GM12878 (cell line): ENCODE data around the gene MYBL2. TPM values are rescaled to one million over a fixed set of nuclear protein-coding genes. Genes with fewer than 3 reads are reported as not detected.
A peak's percentile ranks its signal among the peaks of the same experiment; 100 is the strongest.

ENCODE experiments used
- ATAC-seq: fragments of 200-7000 bp; cut with Tn5 transposase; 3 replicates; pipeline ENCODE4 v1.9.1; 2020; ENCODE audit warnings: mild to moderate bottlenecking, moderate library complexity
- BruUV-seq: library from RNA; stranded (reverse); fragments of 400-500 nt; replicated peaks from 2 replicates; lab custom pipeline; 2021; lab: Mats Ljungman, UMichigan
- CTCF ChIA-PET: fragments of 300-600 bp; sonication (Branson Sonifier 250); formaldehyde crosslinking; extraction: SDS; loops from one replicate; lab custom pipeline; 2021; ENCODE audit warnings: inconsistent platforms; lab: Yijun Ruan, JAX
- POLR2A ChIA-PET: fragments of 350-600 bp; formaldehyde crosslinking; extraction: SDS; loops from one replicate; lab custom pipeline; 2021; ENCODE audit warnings: inconsistent platforms; lab: Charles Lee
- RAD21 ChIA-PET: fragments of 300-600 bp; sonication (Branson Sonifier 250); formaldehyde crosslinking; loops from one replicate; lab custom pipeline; 2023; ENCODE audit warnings: antibody characterized with exemption; ENCODE audit not compliant: unreplicated experiment; lab: Charles Lee
- SMC1A ChIA-PET: fragments of 300-600 bp; sonication (Branson Sonifier 250); formaldehyde crosslinking; loops from one replicate; lab custom pipeline; 2023; ENCODE audit not compliant: unreplicated experiment, uncharacterized antibody; lab: Charles Lee
- DNase-seq: peaks from one replicate; pipeline ENCODE4 v3.0.0-alpha.2; 2011; ENCODE audit warnings: low read depth, low spot score
- FAIRE-seq: peaks from 3 replicates; lab custom pipeline; 2011; peaks lifted over from hg19 to GRCh38; lab: Jason Lieb, UNC
- H2AFZ ChIP-seq: 2 replicates; pipeline ENCODE4 v1.6.0; 2011; ENCODE audit warnings: low read depth, low read length, control low read depth; ENCODE audit not compliant: control insufficient read depth
- H3K27ac ChIP-seq: 2 replicates; pipeline ENCODE4 v1.5.1; 2011; ENCODE audit warnings: control low read depth; ENCODE audit not compliant: control insufficient read depth, insufficient read depth
- H3K27me3 ChIP-seq, 2 experiments: replicated peaks in 1 of 2; 2 replicates each; pipeline versions ENCODE4 v1.6.0 to v1.6.1; 2011; ENCODE audit warnings: low read length in 1 of 2; ENCODE audit not compliant: control insufficient read depth in 2 of 2, insufficient read depth in 2 of 2
- H3K36me3 ChIP-seq, 2 experiments: 2 replicates each; pipeline ENCODE4 v1.5.1; 2011; ENCODE audit warnings: low read length in 1 of 2; ENCODE audit not compliant: control insufficient read depth in 2 of 2, insufficient read depth in 2 of 2
- H3K4me1 ChIP-seq: 2 replicates; pipeline ENCODE4 v1.6.1; 2011; ENCODE audit warnings: mild to moderate bottlenecking, low read length, moderate library complexity, mixed read lengths; ENCODE audit not compliant: control insufficient read depth, insufficient read depth
- H3K4me2 ChIP-seq: 2 replicates; pipeline ENCODE4 v1.6.0; 2011; ENCODE audit warnings: control low read depth; ENCODE audit not compliant: control insufficient read depth, insufficient read depth
- H3K4me3 ChIP-seq: fragments of 200-600 bp; sonication (generic); 2 replicates; pipeline ENCODE4 v1.5.1; 2016
- H3K79me2 ChIP-seq: 2 replicates; pipeline ENCODE4 v1.6.0; 2011; ENCODE audit warnings: low read length; ENCODE audit not compliant: control insufficient read depth, insufficient read depth
- H3K9ac ChIP-seq: 2 replicates; pipeline ENCODE4 v1.8.0; 2011; ENCODE audit warnings: low read length, control low read depth, mixed read lengths; ENCODE audit not compliant: control insufficient read depth, insufficient read depth
- H3K9me3 ChIP-seq: replicated peaks from 3 replicates; pipeline ENCODE4 v1.5.1; 2011; ENCODE audit warnings: mild to moderate bottlenecking, low read length; ENCODE audit not compliant: control insufficient read depth, insufficient read depth
- H4K20me1 ChIP-seq: 2 replicates; pipeline ENCODE4 v1.6.0; 2011; ENCODE audit not compliant: control insufficient read depth, insufficient read depth
- EGR1 ChIP-seq, 2 experiments: IDR thresholded peaks; 1 replicate in 1 of 2; 2 replicates in 1 of 2; pipeline ENCODE4 v1.6.1; 2011 to 2012; ENCODE audit warnings: low read depth in 2 of 2, low read length in 2 of 2, borderline replicate concordance in 1 of 2, mild to moderate bottlenecking in 1 of 2, moderate library complexity in 1 of 2
- IKZF1 ChIP-seq: fragments of 450-650 bp; conservative IDR thresholded peaks from 2 replicates; pipeline ENCODE4 v1.6.1; 2017; ENCODE audit warnings: antibody characterized with exemption, mild to moderate bottlenecking
- JUND ChIP-seq: IDR thresholded peaks from 2 replicates; pipeline ENCODE4 v1.6.1; 2012; ENCODE audit warnings: low read depth, mild to moderate bottlenecking, low read length, improper control_type of control experiment, moderate library complexity
- NFXL1 ChIP-seq: fragments of 450-650 bp; IDR thresholded peaks from 2 replicates; pipeline ENCODE4 v1.6.1; 2017; ENCODE audit warnings: antibody characterized with exemption, mild to moderate bottlenecking, borderline replicate concordance
- POU2F2 ChIP-seq: IDR thresholded peaks from 3 replicates; pipeline ENCODE4 v1.6.1; 2011; ENCODE audit warnings: low read depth, mild to moderate bottlenecking, low read length, borderline replicate concordance
- WGBS: methylation state at CpG from one replicate; pipeline ENCODE4 v1.1.6; 2016; ENCODE audit warnings: low lambda C conversion rate; ENCODE audit not compliant: insufficient replicate concordance, insufficient coverage; ENCODE audit errors: missing lambda C conversion rate; 5-methylcytosine and 5-hydroxymethylcytosine counted together
- in situ Hi-C: fragments of 300-500 bp; cut with MboI; formaldehyde crosslinking; loops from 9 replicates; pipeline ENCODE4 v1.14.3; 2018; ENCODE audit warnings: mixed read lengths
- intact Hi-C: fragments of 100-400 bp; cut with micrococcal nuclease; formaldehyde crosslinking; loops from one replicate; pipeline ENCODE4 v1.14.2; 2022; ENCODE audit not compliant: unreplicated experiment
- polyA plus RNA-seq, 11 experiments: library from polyadenylated mRNA; depleted of rRNA in 4 of 11; unstranded in 6 of 11; stranded (reverse) in 5 of 11; fragments of >200 nt; fragmentation: Nextera tagmentation in 4 of 11; fragmentation: Illumina TruSeq in 1 of 11; extraction: Ambion mirVana in 4 of 11; extraction: Trizol in 1 of 11; gene quantifications; 1 replicate in 1 of 11; 2 replicates in 10 of 11; pipeline versions ENCODE4 v1.2.1 to v1.2.3, GENCODE V29; 2011 to 2016; ENCODE audit warnings: inconsistent platforms in 2 of 11, missing spikeins in 2 of 11, low read depth in 1 of 11
- total RNA-seq, 4 experiments: library from RNA; depleted of rRNA in 3 of 4; stranded (reverse); fragments of >200 nt in 3 of 4; fragmentation: Illumina TruSeq in 1 of 4; extraction: Trizol in 1 of 4; gene quantifications; 2 replicates each; pipeline versions ENCODE4 v1.2.1 to v1.2.3, GENCODE V29; 2013 to 2021

Gene MYBL2
- total and polyA plus RNA-seq, 10 of the 15 experiments (the other 5 are each of a cell fraction or from before 2014, with no cell fraction given), result 4.5 to 213 (median 74.2) TPM

GRCh38 chr20:43746344-43747137, 79.6 kb downstream of the MYBL2 start:
- intact Hi-C loops (no loop called here), in situ Hi-C loops (no loop called here)
- no peak overlapping the region for H3K4me3 ChIP-seq
- 0 out of 2 replicates have a peak, but pooled peaks have one; percentile 21 for TF ChIP-seq IKZF1
- TF ChIP-seq EGR1 (IDR thresholded peaks at IDR 0.05; ENCODE audit: borderline replicate concordance in 1 of 2, low read depth in 2 of 2, low read length in 2 of 2), result no peak
- TF ChIP-seq POU2F2, result no peak
- no peak for TF ChIP-seq JUND
- no peak for TF ChIP-seq NFXL1
- SMC1A ChIA-PET, result interaction anchor here (1.2 to 8.9 kb wide), 4 partner anchors 10 to 345 kb away, joined by 4 to 164 read pairs (median 31); no protein-coding TSS in a partner anchor
- POLR2A ChIA-PET, result interaction anchor here (0.7 kb wide), 1 partner anchor 174 kb away, joined by 3 read pairs; no protein-coding TSS in a partner anchor
- no peaks in the 10 kb centered on the region for H4K20me1 ChIP-seq
- no peak overlapping the region for H3K4me2 ChIP-seq
- H3K36me3 ChIP-seq, result no peaks in the 10 kb centered on the region
- ATAC-seq (no peak), DNase-seq (no peak), FAIRE-seq (no peak)
- peak overlapping the region; percentile 5; the same call in 1 of the 2 replicates for H2AFZ ChIP-seq
- H3K9me3 ChIP-seq, result no peaks in the 10 kb centered on the region
- H3K27me3 ChIP-seq, result no peaks in the 10 kb centered on the region
- RAD21 ChIA-PET, result interaction anchor here (0.9 to 5.4 kb wide), 4 partner anchors 10 to 334 kb away, joined by 3 to 28 read pairs (median 5); no protein-coding TSS in a partner anchor
- no peak overlapping the region for H3K27ac ChIP-seq
- peaks cover 15% of the 10 kb centered on the region for H3K4me1 ChIP-seq
- CTCF ChIA-PET, result interaction anchor here (1.0 kb wide), 1 partner anchor 253 kb away, joined by 3 read pairs; no protein-coding TSS in a partner anchor
- BruUV-seq, result no TSS peak
- H3K9ac ChIP-seq, result no peak overlapping the region
- WGBS, result 55% methylated on average over 12 of the region's 12 CpGs
- no peaks in the 10 kb centered on the region for H3K79me2 ChIP-seq
